Smooth muscle cell (in vitro differentiated cells): ENCODE data around the gene POLR3GL. TPM values are rescaled to one million over a fixed set of nuclear protein-coding genes. Genes with fewer than 3 reads are reported as not detected.

Experiments used
- DNase-seq: peaks from one replicate; lab custom pipeline; 2025; ENCODE audit not compliant: unreplicated experiment; lab: John Stamatoyannopoulos, UW
- H2AFZ ChIP-seq: fragments of 200-600 bp; sonication (generic); 2 replicates; pipeline ENCODE4 v1.6.0; 2016; ENCODE audit warnings: antibody characterized with exemption, low read depth, mild to moderate bottlenecking
- H3F3A ChIP-seq: fragments of 200-600 bp; sonication (generic); 2 replicates; pipeline ENCODE4 v1.6.0; 2017; ENCODE audit warnings: antibody characterized with exemption, low read depth
- H3K27ac ChIP-seq: fragments of 200-600 bp; sonication (generic); 2 replicates; pipeline ENCODE4 v1.5.1; 2016; ENCODE audit warnings: low read depth, mild to moderate bottlenecking
- H3K27me3 ChIP-seq: fragments of 200-600 bp; sonication (generic); 2 replicates; pipeline ENCODE4 v1.6.1; 2016; ENCODE audit warnings: low read depth, mild to moderate bottlenecking
- H3K36me3 ChIP-seq: fragments of 200-600 bp; sonication (generic); 2 replicates; pipeline ENCODE4 v1.5.1; 2016; ENCODE audit warnings: low read depth
- H3K4me1 ChIP-seq: fragments of 200-600 bp; sonication (generic); 2 replicates; pipeline ENCODE4 v1.5.1; 2016; ENCODE audit warnings: low read depth
- H3K4me2 ChIP-seq: fragments of 200-600 bp; sonication (generic); 2 replicates; pipeline ENCODE4 v1.6.0; 2016; ENCODE audit warnings: mild to moderate bottlenecking
- H3K4me3 ChIP-seq: fragments of 200-600 bp; sonication (generic); 2 replicates; pipeline ENCODE4 v1.5.1; 2016; ENCODE audit warnings: mild to moderate bottlenecking
- H3K79me2 ChIP-seq: fragments of 200-600 bp; sonication (generic); 2 replicates; pipeline ENCODE4 v1.6.0; 2016; ENCODE audit warnings: low read depth, mild to moderate bottlenecking
- H3K9ac ChIP-seq: fragments of 200-600 bp; sonication (generic); 2 replicates; pipeline ENCODE4 v1.6.0; 2016; ENCODE audit warnings: low read depth
- H3K9me3 ChIP-seq: fragments of 200-600 bp; sonication (generic); replicated peaks from 2 replicates; pipeline ENCODE4 v1.5.1; 2016; ENCODE audit warnings: low read depth
- H4K20me1 ChIP-seq: fragments of 200-600 bp; sonication (generic); 2 replicates; pipeline ENCODE4 v1.6.0; 2016; ENCODE audit warnings: low read depth
- CTCF ChIP-seq: fragments of 200-600 bp; sonication (generic); IDR thresholded peaks from 2 replicates; pipeline ENCODE4 v1.5.1; 2017; ENCODE audit warnings: borderline replicate concordance, mild to moderate bottlenecking, antibody characterized with exemption; ENCODE audit not compliant: insufficient read depth, poor library complexity, severe bottlenecking
- WGBS: methylation state at CpG from one replicate; pipeline ENCODE4 v1.1.7; 2016; ENCODE audit warnings: low lambda C conversion rate; 5-methylcytosine and 5-hydroxymethylcytosine counted together
- polyA plus RNA-seq: library from polyadenylated mRNA; unstranded; fragments of >200 nt; fragmentation: Nextera tagmentation; extraction: Ambion mirVana; gene quantifications from 2 replicates; pipeline ENCODE4 v1.2.1, GENCODE V29; 2016
- total RNA-seq: library from RNA; depleted of rRNA; stranded (reverse); fragments of >200 nt; gene quantifications from 2 replicates; pipeline ENCODE4 v1.2.3, GENCODE V29; 2014

Gene POLR3GL
- total and polyA plus RNA-seq, 2 experiments from 2014 or later: 22.2 to 33.6 TPM

- Histone ChIP-seq H3K4me2 (peak overlapping the region; percentile 64), H3K27me3 (no peaks in the 10 kb centered on the region), H4K20me1 (no peaks in the 10 kb centered on the region), H3K79me2 (no peaks in the 10 kb centered on the region), H3K36me3 (no peaks in the 10 kb centered on the region), H3F3A (peaks cover 15% of the 10 kb centered on the region), H3K4me3 (no peak overlapping the region), H3K9me3 (no peaks in the 10 kb centered on the region), H3K9ac (peak overlapping the region; percentile 77), H3K27ac (peak overlapping the region; percentile 99), H3K4me1 (peaks cover 29% of the 10 kb centered on the region), H2AFZ (no peak overlapping the region)
- WGBS: 100% methylated on average over 1 of the region's 1 CpG
- no peak for DNase-seq
- no peak for TF ChIP-seq CTCF
These were observed 16.0 kb downstream of the POLR3GL start for GRCh38 chr1:145980457-145980994.

GRCh38 chr1:145982010-145982723, 17.7 kb downstream of the POLR3GL start:
- DNase-seq: no peak
- WGBS: 75% methylated on average over 6 of the region's 6 CpGs
- H3K27me3 ChIP-seq: no peaks in the 10 kb centered on the region
- no peak overlapping the region for H3K4me2 ChIP-seq
- no peaks in the 10 kb centered on the region for H4K20me1 ChIP-seq
- peaks cover 21% of the 10 kb centered on the region for H3F3A ChIP-seq
- H3K4me1 ChIP-seq: peaks cover 37% of the 10 kb centered on the region
- no peak overlapping the region for H2AFZ ChIP-seq
- no peaks in the 10 kb centered on the region for H3K36me3 ChIP-seq
- no peaks in the 10 kb centered on the region for H3K9me3 ChIP-seq
- no peak overlapping the region for H3K27ac ChIP-seq
- no peak overlapping the region for H3K4me3 ChIP-seq
- no peak overlapping the region for H3K9ac ChIP-seq
- no peak for TF ChIP-seq CTCF
- no peaks in the 10 kb centered on the region for H3K79me2 ChIP-seq

- no peak for DNase-seq
- no peak overlapping the region for H3K4me3 ChIP-seq
- no peaks in the 10 kb centered on the region for H3K27me3 ChIP-seq
- TF ChIP-seq CTCF: no peak
- H2AFZ ChIP-seq: no peak overlapping the region
- no peak overlapping the region for H3K4me2 ChIP-seq
- H3K4me1 ChIP-seq: peaks cover 30% of the 10 kb centered on the region
- H3K9me3 ChIP-seq: no peaks in the 10 kb centered on the region
- 100% methylated on average over 1 of the region's 1 CpG for WGBS
- H3K27ac ChIP-seq: no peak overlapping the region
- H3K9ac ChIP-seq: no peak overlapping the region
- no peaks in the 10 kb centered on the region for H3K36me3 ChIP-seq
- H3K79me2 ChIP-seq: no peaks in the 10 kb centered on the region
- peaks cover 17% of the 10 kb centered on the region for H3F3A ChIP-seq
- H4K20me1 ChIP-seq: no peaks in the 10 kb centered on the region
These were observed 18.8 kb downstream of the POLR3GL start for GRCh38 chr1:145983206-145983675.
